ENCODE data around the gene GPR183.

GRCh38 chr13:99345345-99345744, 38.1 kb upstream of the GPR183 start:
- TF ChIP-seq POLR2A (IDR thresholded peaks at IDR 0.05; ENCODE audit: low read length), result no peak
- TF ChIP-seq GATA1 (IDR thresholded peaks at IDR 0.05; ENCODE audit: low read depth, low read length), result no peak
